Measurements from ENCODE around the gene GALNT1.

GALNT1 gene

DNA sequence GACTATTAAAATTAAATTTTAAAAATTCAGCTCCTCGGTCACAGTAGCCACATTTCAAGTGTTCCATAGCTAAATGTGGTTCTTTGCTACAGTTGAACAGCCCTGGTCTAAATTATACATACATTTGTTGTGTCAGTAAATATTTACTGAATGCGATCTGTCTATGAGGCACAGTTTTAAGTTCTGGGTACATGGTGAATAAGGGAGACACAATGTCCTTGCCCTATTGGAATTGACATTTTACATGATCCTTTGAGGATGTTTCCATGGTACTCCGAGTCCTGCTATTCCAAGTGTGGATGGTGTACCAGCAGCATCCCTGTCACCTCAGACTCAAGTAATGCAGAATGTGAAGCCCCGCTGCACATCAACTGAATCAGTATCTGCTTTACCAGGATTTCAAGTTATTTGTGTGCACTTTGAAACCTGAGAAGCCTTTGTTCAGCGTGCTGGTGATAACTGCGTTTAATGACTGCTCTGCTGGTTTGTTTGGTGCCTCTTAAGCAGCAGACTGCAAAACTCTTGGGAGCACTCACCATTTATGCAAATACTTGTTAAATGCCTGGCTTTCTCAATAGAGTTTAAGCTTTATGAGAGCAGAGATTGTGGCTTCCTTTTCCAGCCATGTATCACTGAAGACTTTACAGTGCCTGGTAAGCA, 1.5 kb downstream of the GALNT1 start:
- DNase-seq = no peak

DNA sequence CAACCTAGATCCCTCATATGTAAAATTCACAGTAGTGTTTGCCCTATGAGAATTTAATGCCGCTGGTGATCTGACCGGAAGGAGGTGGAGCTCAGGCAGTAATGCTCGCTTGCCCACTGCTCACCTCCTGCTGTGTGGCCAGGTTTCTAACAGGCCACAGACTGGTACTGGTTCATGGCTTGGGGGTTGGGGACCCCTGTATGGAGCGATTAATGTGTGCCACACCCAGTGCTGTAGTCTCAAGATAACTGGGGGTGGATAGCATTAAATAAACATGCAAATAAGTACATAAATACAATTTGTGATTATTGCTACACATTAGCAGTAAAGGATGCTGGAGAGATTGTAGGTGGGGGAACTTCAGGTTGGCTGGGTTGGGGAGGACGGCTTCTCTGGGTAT, 3.2 kb downstream of the GALNT1 start:
- DNase-seq = no peak

DNA sequence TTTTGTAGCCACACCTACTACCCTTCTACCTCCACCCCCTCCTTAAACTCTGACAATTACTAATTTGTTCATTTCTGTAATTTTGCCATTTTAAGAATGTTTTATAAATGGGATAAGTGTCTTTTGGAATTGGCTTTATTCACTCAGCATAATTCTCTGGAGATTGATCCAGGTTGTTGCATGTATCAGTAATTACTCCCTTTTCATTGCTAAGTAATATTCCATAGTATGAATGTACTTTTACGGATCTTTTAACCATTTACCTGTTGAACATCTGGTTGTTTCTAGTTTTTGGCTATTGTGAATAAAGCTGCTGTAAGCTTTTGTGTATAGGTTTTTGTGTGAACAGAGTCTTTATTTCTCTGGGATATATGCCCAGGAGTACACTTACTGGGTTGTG, 4.1 kb downstream of the GALNT1 start:
- DNase-seq = no peak

DNA sequence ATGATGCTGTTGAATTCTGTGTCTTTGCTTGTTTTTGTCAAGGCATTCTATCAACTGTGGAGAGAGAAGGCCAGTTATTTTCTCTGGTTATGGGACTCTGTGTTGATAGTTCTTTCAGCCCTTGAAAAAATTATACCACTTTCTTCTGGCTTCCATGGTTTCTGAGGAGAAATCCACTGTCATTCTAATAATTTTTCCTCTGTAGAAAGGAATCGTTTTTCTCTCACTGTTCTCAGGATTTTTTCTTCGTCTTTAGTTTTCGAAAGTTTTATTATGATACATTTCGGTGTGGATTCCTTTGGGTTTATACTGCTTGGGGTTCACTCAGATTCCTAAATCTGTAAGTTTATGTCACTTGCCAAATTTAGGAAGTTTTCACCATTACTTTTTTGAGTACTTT, 6.6 kb downstream of the GALNT1 start:
- no peak for DNase-seq

DNA sequence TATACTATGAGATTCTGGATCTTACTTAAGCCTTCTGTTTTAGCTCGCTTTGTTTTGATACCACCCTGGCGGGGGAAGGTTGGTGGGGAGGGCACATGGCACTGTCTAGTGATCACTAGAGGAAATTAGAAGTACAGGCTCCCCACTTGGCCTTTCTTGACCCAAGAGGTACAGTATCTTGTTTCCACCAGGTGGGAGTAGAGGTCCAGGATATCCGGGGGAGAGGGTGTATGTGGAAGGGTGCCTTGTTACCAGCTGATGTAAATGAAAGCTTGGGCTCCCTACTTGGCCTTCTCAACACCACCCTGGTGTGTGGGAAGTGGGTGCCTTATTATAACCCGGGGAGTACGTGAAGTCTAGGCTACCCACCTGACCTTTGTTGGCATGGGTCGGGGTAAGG, 7.5 kb downstream of the GALNT1 start:
- DNase-seq = peak; percentile 59

DNA sequence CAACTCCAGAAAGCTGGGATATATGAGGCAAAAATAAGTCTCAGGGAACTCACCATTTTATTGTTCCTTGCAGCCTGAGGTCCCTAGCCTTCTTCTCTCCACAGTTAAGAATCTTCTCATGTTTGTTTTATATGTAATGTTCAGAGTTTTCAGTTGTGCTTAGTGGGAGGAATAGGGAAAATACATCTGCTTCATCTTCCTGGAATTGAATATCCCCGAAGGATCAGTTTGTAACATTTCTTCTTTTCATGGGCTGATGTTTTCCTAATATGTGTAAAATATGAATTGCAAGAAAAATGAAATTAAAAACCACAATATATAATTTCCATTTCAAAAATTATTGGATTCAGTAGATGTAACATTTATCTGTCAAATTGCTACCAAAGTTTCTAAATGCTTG, 8.0 kb downstream of the GALNT1 start:
- no peak for DNase-seq

DNA sequence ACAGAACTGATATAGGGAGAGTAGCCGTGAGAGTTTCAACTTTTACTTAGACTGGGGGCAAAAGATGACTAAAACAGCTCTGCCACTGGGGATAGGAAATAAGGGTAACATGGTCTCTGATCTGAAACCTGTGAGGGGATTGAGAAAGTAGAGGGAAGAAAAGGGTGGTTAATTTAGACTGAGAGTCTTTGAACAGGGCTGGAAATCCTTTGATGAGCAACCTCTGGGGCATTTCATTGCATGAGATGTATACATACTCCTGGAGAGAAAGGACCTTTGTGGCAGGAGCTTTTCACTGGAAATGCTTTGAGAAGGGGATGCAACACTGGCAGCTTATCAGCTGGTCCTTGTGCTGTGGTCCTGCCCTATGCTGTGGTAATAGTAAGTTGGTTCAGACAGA, 9.4 kb downstream of the GALNT1 start:
- DNase-seq = no peak

DNA sequence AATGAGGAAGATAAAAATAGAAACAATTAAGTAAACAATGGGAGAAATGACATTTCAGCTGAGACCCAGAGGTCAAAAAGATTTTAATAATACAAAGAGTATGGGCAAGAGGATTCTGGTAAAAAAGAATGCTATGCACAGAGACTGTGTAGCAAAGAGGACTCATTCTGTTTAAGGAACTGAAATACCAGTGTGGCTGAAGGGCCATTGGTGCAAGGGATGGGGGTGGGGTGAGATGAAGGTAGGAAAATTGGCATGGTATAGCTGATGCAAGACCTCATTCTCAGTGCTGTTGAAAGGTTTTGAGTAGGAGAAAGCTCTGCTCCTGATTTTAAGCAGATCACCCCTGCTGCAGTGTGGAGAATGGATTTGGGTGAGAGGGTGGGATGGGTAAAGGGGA, 10.8 kb downstream of the GALNT1 start:
- no peak for DNase-seq

DNA sequence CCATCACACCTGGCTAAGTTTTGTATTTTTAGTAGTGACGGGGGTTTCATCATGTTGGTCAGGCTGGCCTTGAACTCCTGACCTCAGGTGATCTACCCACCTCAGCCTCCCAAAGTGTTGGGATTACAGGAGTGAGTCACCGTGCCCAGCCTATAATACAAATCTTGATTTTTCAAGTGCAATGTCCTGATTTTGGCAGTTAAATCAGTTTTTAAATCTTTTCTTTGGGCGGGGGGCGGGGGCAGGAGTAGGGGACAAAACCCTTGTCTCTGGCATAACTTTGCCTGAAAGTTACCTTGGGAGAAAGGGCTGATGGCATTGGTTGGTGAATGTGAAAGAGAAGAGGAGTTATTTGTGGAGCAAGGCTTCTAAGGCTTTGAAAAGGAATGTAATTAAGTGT, 12.3 kb downstream of the GALNT1 start:
- no peak for DNase-seq

DNA sequence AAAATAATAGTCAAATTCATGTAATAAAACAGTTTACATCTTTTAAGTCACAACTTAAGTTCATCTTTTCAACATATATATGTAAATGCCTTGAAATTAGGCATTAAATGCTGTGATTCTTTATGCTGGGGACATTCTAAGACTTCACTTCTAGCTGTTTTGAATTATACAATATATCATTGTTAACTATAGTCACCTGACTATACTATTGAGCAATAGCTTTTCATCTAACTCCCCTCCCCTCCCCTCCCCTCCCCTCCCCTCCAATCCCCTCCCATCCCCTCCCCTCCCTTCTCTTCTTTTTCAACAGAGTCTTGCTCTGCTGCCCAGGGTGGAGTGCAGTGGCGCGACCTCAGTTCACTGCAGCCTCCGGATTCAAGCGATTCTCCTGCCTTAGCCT, 16.2 kb downstream of the GALNT1 start:
- no peak for DNase-seq

DNA sequence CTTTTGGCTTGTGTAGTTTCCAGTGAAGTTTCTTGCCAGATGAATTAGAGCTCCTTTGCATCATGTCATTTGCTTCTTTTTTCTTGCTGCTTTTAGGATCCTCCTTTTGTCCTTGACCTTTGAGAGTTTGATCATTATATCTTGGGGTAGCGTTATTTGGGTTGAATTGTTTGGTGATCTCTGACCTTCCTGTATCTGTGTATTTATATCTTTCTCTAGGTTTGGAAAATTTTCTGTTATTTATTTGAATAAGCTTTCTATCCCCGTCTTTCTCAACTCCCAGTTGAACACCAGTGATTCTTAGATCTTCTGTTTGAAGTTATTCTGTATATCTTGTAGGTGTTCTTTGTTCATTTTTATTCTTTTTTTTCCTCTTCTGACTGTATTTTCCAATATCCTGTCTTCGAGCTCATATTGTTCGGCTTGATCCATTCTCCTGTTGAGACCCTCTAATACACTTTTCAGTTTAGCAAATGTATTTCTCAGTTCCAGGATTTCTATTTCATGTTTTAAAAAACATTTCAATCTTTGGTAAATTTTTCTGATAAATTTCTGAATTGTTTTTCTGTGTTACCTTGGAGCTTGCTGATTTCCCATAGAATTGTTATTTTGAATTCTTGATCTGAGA, 20.8 kb downstream of the GALNT1 start:
- DNase-seq = no peak

DNA sequence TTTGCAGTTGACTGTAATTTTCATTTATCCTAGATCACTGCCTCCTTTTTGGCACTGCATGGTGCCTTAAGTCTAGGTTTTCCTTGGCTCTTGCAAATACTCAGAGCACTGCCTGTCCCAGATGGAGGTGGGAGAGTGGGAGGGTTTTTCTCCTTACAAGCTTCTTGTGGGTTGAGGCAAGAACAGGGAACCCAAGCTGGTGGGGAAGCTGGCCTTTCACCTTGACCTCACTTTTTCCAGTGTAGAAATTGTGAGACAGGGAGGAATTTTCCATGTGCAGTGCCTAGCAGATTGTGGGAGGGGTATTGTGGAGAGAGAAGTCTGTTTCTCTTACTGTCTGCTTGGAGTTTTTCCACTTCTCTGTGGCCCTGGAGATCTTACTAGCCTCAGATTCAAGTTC, 21.5 kb downstream of the GALNT1 start:
- DNase-seq = no peak

DNA sequence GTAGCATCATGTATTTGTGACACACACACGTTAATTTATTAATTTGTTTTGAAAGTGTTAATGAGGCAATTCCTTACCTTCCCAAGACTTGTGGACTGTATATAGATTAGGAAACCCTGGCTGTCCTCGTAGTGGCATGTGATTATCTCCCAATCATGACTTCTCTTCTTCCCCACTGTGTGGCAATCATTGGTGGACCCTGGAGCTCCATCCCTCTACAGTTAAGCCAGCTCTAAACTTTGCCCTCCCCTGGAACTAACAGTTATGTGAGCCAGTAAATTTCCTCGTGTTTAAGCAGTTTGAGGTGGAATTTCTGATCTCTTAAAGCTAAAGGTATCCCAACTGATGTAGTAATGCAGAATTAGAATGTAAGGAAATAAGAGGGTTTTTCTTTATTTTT, 22.0 kb downstream of the GALNT1 start:
- DNase-seq = no peak

DNA sequence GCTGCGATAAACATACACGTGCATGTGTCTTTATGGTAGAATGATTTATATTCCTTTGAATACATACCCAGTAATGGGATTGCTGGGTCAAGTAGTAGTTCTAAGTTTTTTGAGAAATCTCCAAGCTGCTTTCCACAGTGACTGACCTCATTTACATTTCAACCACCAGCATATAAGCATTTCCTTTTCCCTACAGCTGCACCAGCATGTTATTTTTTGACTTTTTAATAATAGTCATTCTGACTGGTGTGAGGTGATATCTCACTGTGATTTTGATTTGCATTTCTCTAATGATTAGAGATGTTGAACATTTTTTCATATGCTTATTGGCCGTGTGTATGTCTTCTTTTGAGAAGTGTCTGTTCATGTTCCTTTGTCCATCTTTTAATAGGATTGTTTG, 22.8 kb downstream of the GALNT1 start:
- no peak for DNase-seq

DNA sequence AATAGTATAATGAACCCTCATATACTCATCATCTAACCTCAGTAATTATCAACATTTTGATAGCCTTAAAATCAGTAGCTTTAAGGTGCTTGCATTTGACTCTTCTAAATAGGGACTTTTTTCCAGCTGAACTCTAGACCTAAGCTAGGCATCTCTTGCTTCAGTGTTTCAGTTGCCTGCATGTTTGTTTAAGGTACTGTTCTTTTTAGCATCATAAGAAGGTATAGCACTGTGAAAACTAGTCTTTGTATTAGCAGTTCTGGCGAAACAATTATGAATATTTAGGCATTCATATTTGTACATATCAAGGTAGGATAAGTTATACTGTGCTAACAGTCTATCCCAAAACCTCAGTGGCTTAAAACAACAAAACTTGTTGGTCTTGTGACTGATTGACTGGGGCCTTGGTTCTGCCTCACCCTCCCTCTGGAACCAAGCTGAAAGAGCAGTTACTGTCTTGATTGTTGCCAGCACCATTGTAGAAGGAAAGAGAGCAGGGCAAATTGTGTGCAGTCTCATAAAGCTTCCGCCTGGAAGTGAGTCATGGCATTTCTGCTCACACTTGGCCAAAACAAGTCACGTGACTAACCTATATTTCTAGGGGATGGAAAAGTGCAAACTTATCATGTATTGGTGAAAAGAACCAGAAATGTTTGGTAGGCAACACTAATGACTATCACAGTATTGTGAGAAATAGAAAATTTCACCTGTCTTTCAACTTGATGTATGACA, 24.3 kb downstream of the GALNT1 start:
- peak; percentile 25 for DNase-seq

DNA sequence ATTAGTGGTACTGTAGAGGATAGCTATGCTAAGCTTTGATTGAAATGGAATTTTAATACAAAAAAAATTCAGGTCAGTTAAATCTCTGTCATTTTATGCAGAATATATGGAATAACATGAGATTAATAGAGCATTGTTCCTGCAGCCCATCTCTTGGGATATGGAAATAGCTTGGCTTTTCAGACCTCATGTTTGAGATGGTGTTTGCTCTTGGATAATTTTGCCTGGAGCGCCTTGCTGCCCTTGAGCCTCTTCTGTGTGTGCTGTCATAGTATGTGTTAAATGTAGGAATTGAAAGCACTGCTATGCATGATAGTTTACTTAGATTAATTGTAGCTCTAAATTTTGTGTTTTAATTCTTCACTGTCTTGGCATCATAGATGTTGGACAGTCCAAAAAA, 27.7 kb downstream of the GALNT1 start:
- DNase-seq = no peak

DNA sequence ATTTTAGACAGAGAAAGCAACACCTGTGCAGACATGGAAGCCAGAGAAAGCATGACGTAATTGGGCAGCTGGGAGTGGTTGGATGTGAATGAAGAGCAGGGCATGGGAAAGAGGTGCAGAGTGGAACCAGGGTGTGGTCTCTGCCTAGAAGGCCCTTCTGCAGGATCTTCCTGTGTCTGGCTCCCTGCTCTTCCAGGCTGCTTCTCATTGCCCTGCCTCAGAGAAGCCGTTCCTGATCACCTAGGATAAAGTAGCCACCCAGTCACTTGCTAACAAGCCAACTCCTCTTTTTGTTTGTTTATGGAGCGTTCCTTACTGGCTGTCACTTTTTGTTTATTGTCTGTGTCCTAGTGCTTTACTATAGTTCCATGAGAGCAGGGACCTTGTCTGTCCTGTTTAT, 28.5 kb downstream of the GALNT1 start:
- DNase-seq = no peak

DNA sequence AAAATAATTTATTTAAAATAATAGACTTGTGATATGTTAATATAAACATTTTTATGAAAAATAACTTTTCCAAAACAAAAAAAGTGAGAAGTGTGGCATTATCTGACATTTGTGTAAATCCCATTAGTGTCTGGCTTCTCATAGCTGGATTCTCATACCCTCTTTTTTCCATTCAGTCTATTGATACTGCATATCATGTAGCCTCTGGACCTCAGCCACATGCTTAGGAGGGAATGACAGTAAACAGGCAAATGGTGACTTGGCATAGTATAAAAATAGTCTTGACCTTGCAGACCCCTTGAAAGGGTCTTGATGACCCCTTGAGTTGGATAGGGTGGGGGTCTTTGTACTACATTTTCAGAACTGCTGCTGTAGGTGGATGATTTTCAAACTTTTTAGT, 29.2 kb downstream of the GALNT1 start:
- DNase-seq = no peak

DNA sequence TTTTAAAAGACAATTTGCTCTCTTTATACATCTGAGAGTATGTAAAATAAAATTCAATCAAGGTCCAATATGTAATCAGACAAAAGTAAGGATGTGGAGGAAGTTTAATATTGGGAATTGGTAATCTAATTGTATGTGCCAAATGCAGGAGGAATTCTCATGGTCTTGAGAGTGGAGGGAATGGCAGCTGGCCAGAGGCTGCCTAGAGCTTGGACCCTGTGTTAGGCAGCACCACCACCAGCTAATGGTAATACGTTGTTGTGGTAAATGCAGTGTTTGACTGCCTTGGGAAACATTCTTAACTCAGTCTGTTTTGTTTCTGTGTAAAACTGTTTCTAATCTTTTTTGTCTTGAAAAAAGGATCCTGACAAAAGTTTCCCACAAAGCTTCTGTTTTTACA, 30.0 kb downstream of the GALNT1 start:
- DNase-seq = no peak

DNA sequence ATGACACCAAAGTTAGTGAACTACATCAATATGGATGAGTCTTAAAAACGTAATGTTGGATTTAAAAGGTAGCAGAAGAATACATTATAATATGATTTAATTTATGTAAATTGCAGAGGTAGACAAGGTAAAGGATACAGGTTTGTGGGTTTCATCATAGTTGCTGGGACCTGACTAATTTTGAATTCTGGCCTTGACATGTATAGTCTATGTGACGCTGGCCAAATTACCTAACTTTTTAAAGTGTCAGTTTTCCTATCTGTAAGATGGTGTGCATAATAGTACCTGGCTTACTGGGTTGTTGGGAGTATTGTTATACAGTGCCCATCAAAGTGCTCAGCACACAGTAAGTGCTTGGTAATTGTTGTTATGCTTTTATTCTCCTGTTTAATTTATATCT, 34.5 kb downstream of the GALNT1 start:
- no peak for DNase-seq

DNA sequence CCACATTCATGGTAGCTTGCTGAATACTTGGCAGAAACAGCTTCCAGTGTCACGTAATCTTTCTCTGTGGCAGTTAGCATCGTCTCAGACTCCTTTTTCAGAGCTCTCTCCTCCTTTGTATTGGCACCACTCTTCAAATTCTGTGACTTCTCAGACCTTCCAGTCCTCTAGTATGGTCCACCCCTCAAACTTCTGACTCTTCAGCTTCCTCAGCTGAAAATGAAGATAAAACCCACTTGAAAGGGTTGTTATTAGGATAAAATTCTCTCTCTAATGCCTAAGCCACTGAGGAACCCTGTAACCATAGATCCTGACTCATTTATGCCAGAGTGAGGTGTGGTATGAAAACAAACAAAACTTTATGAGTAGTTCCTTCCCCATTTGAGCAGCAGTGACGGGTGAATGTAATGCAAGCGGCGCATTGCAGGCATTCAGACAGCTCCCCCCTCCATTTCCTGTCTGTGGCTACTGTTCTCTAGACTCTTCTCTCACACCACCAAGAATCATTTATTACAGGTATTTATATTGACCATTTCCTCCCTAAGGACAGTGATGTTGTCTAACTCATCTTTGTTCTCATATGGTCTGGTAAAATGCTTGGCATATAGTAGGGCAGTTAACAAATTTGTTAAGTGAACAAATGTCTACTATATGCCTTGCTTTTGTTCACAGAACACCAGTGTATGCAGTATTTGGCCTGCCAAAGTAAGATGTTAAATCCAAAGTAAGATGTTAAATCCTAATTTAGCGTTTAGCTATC, 35.3 kb downstream of the GALNT1 start:
- peak; percentile 75 for DNase-seq

DNA sequence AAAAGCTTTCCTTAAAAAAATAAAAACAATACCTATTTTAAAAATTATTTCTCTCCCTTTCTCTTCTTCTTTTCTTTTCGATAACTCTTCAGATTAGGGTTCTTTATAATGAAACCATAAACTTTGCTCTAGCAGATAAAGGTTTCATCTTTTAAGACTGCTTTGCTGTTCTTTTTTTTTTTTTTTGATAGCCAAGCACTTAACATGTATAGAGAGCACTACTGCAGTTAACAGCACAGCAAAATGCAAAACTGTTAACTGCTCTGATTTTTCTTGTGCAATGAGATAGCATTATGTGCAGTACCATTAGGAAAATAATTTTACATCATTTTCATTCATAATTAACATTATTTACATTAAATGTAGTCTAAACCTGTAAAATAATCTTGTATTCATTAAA, 36.3 kb downstream of the GALNT1 start:
- no peak for DNase-seq

DNA sequence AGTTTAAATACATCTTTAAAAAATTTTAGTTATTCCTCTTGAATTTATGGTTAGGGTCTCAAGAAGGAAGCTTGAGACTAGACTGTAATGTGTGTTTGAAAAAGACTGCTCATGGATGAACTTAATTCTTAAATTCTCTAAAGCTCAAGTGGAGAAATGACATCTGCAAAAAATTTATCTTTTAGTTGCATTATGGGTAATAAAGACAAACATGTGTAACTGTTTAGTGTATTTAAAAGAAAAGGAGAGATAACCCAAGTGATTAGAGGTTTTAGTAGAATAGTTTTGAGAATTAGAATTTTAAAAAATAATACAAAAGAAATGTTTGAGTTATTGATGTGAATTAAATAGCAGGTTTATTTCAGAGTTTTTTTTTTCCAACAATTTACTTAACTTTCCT, 36.7 kb downstream of the GALNT1 start:
- DNase-seq = no peak

DNA sequence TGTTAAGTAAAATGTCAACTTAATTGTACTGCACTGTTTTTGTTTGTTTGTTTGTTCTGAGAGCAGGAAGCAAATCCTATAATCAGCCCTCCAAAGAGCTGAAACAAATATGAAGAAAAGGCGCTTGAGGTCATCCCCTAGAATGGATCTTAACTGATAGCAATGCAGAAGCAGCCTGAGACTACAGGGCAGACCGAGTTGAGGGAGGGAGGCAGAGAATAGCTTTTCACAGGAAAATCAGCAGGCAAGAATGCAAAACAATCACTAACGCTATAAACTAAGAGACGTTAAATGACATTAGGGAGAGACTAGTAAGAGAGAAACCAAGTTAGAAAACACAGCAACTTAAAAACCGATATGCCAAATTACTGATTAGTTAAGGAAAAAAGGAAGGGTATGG, 37.2 kb downstream of the GALNT1 start:
- DNase-seq = no peak
